ENCODE data around the gene MTR. TPM values are rescaled to one million over a fixed set of nuclear protein-coding genes. Genes with fewer than 3 reads are reported as not detected.

MTR gene
- total RNA-seq, 6 experiments from 2014 or later = 34.0 to 39.2 (median 36.0) TPM

DNA sequence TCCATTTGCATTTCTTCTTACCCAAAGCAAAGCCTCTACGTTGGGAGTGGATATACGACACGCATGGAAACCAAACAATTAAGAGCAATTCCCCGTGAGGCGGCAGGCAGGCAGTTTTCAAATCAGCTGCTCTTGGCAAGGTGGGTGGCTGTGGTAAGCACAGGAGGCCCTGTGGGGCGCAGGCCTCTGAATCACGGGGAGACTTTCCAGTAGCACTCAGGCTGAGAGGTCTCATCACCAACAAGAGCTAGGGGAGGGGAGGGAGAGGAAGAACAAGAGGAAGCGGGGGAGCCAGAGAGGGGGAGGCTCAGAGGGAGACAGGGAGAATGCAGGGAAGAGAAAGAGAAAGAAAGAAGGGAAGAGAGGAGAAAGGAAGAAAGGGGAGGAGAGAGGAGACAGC lies 152.7 kb downstream of the MTR start:
- Mint-ChIP-seq H3K27me3 (ENCODE audit: insufficient read depth) (no peaks in the 10 kb centered on the region; the same call in 1 of the 2 replicates), H3K4me3 (no peak overlapping the region), H3K9me3 (peaks cover 39% of the 10 kb centered on the region), H3K4me1 (ENCODE audit: low read depth) (no peaks in the 10 kb centered on the region), H3K36me3 (ENCODE audit: low read depth) (no peaks in the 10 kb centered on the region), H3K27ac (no peak overlapping the region)
- no peak for DNase-seq
- TF ChIP-seq CTCF (IDR thresholded peaks at IDR 0.05) = no peak

DNA sequence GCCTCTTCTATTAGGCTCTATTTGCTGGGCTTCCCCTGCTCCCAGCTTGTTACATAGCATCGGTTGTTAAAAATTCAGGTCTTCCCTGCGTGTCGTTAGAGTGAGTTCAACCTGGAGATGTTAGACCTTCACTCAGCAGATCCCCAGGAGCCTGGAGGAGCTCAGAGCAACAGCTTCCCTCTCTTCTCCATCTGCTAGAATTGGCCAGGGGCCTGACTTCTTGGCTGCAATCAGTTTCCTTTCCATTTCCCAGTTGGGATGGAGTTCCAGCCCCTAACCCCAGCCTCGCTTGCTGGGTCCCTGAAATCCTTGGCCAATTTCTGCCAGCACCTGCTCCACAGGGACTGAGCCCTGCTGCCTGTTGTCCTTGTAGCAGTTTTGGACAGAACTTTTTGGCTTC lies 153.3 kb downstream of the MTR start:
- no peak for TF ChIP-seq CTCF (IDR thresholded peaks at IDR 0.05)
- Mint-ChIP-seq H3K4me1 (ENCODE audit: low read depth) (no peaks in the 10 kb centered on the region), H3K27ac (no peak overlapping the region), H3K9me3 (peaks cover 39% of the 10 kb centered on the region), H3K36me3 (ENCODE audit: low read depth) (no peaks in the 10 kb centered on the region), H3K4me3 (no peak overlapping the region), H3K27me3 (ENCODE audit: insufficient read depth) (no peaks in the 10 kb centered on the region; the same call in 1 of the 2 replicates)
- no peak for DNase-seq

DNA sequence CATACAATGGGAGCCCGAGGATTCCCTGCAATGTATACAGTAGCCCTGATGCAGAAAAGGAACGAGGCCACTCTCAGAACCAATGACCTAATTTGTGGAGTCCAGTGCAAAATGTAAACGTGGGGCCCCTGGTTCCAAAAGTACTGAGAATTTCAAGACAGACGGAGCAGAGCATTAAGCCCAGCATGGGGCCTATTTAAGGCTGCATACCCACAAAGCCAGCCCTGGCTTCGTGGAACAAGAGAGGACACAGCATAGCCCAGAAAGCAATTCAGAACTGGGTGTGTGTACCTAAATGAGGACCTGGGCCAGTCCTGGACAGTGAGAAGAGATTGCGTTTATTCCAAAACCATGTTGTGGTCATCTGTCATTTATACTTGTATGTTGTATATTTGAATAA lies 153.9 kb downstream of the MTR start:
- no peaks in the 10 kb centered on the region for H3K4me1 Mint-ChIP-seq (ENCODE audit: low read depth)
- H3K9me3 Mint-ChIP-seq = peaks cover 38% of the 10 kb centered on the region
- no peaks in the 10 kb centered on the region; the same call in 1 of the 2 replicates for H3K27me3 Mint-ChIP-seq (ENCODE audit: insufficient read depth)
- DNase-seq = no peak
- H3K4me3 Mint-ChIP-seq = no peak overlapping the region
- no peaks in the 10 kb centered on the region for H3K36me3 Mint-ChIP-seq (ENCODE audit: low read depth)
- no peak overlapping the region for H3K27ac Mint-ChIP-seq
- no peak for TF ChIP-seq CTCF (IDR thresholded peaks at IDR 0.05)

DNA sequence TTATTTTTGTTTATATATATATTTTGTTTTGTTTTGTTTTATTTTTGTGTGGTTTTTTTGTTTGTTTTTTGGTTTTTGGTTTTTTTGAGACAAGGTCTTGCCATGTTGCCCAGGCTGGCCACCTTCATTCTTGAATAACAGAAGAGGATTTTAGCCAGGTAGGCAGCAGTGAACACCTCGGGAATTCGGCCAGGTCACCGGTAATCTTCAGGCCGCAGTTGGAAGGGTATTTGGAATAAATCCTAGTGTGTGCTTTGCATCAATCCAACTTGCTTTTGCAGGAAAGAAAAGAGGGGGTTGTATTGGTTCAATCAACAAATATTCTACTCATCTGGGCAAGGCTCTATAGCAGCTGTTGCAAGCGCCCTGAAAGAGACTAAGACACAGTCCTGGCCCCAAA lies 155.3 kb downstream of the MTR start:
- H3K9me3 Mint-ChIP-seq = peaks cover 37% of the 10 kb centered on the region
- H3K4me1 Mint-ChIP-seq (ENCODE audit: low read depth) = no peaks in the 10 kb centered on the region
- H3K4me3 Mint-ChIP-seq = no peak overlapping the region
- TF ChIP-seq CTCF (IDR thresholded peaks at IDR 0.05) = no peak
- H3K27me3 Mint-ChIP-seq (ENCODE audit: insufficient read depth) = no peaks in the 10 kb centered on the region; the same call in 1 of the 2 replicates
- H3K27ac Mint-ChIP-seq = no peak overlapping the region
- no peaks in the 10 kb centered on the region for H3K36me3 Mint-ChIP-seq (ENCODE audit: low read depth)
- no peak for DNase-seq

DNA sequence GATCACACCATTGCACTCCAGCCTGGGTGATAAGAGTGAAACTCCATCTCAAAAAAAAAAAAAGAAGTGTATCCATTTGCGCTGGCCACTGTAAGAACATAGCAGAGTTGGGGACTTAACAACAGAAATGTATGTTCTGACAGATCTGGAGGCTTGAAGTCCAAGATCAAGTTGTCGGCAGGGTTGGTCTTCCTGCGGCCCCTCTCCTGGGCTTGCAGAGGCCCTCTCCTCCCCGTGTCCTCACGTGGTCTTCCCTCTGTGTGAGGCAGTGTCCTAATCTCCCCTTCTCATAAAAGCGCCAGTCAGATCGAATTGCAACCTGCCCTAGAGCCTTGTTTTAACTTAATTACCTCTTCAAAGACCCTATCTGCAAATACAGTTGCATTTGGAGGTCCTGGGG lies 156.6 kb downstream of the MTR start:
- Mint-ChIP-seq H3K4me1 (ENCODE audit: low read depth) (no peaks in the 10 kb centered on the region), H3K36me3 (ENCODE audit: low read depth) (no peaks in the 10 kb centered on the region), H3K27me3 (ENCODE audit: insufficient read depth) (no peaks in the 10 kb centered on the region; the same call in 1 of the 2 replicates), H3K4me3 (no peak overlapping the region), H3K9me3 (peaks cover 30% of the 10 kb centered on the region), H3K27ac (no peak overlapping the region)
- TF ChIP-seq CTCF (IDR thresholded peaks at IDR 0.05) = no peak
- DNase-seq = no peak
